DND-41 (cell line): ENCODE measurements around the gene KREMEN2.

Experiments
- ATAC-seq: fragments of 200-7000 bp; cut with Tn5 transposase; 3 replicates; pipeline ENCODE4 v1.9.1; 2021; ENCODE audit warnings: low read depth; ENCODE audit not compliant: insufficient read depth
- DNase-seq: peaks from one replicate; pipeline ENCODE4 v3.0.0-alpha.2; 2020
- H2AFZ ChIP-seq: 2 replicates; pipeline ENCODE4 v1.6.0; 2012; ENCODE audit warnings: low read depth, low read length
- H3K27ac ChIP-seq: 2 replicates; pipeline ENCODE4 v1.5.1; 2012; ENCODE audit warnings: low read length, inconsistent platforms
- H3K27me3 ChIP-seq: fragments of 200-600 bp; sonication (generic); 2 replicates; pipeline ENCODE4 v1.6.0; 2012; ENCODE audit warnings: low read length, mild to moderate bottlenecking, inconsistent platforms; ENCODE audit not compliant: insufficient read depth, poor library complexity
- H3K36me3 ChIP-seq: 2 replicates; pipeline ENCODE4 v1.5.1; 2012; ENCODE audit warnings: low read length, inconsistent platforms; ENCODE audit not compliant: insufficient read depth
- H3K4me1 ChIP-seq: 2 replicates; pipeline ENCODE4 v1.5.1; 2012; ENCODE audit warnings: mild to moderate bottlenecking, low read length; ENCODE audit not compliant: insufficient read depth
- H3K4me2 ChIP-seq: 2 replicates; pipeline ENCODE4 v1.6.0; 2012; ENCODE audit warnings: mild to moderate bottlenecking, moderate library complexity, low read length, inconsistent platforms; ENCODE audit not compliant: insufficient read depth
- H3K4me3 ChIP-seq, 2 experiments: fragments of 200-600 bp in 1 of 2; shearing (Covaris generic) in 1 of 2; 2 replicates each; pipeline ENCODE4 v1.5.1; 2012 to 2016; ENCODE audit warnings: inconsistent platforms in 2 of 2, low read length in 2 of 2, mild to moderate bottlenecking in 2 of 2, low read depth in 1 of 2, moderate library complexity in 1 of 2
- H3K79me2 ChIP-seq: 2 replicates; pipeline ENCODE4 v1.6.0; 2012; ENCODE audit warnings: low read length, inconsistent platforms; ENCODE audit not compliant: insufficient read depth
- H3K9ac ChIP-seq: 2 replicates; pipeline ENCODE4 v1.6.0; 2012; ENCODE audit warnings: low read depth, mild to moderate bottlenecking, inconsistent platforms, low read length, moderate library complexity
- H3K9me3 ChIP-seq: 2 replicates; pipeline ENCODE4 v1.5.1; 2012; ENCODE audit warnings: low read length, moderate library complexity, mild to moderate bottlenecking, inconsistent platforms; ENCODE audit not compliant: insufficient read depth, severe bottlenecking
- H4K20me1 ChIP-seq: 2 replicates; pipeline ENCODE4 v1.6.0; 2012; ENCODE audit warnings: low read length; ENCODE audit not compliant: insufficient read depth
- EZH2 ChIP-seq: IDR thresholded peaks from 3 replicates; pipeline ENCODE4 v1.6.1; 2012; ENCODE audit warnings: borderline replicate concordance, low read depth, mild to moderate bottlenecking, moderate library complexity, low read length, inconsistent platforms; ENCODE audit not compliant: severe bottlenecking
- TF ChIP-seq, protein P1 (sequence below): IDR thresholded peaks from 2 replicates; pipeline ENCODE4 v1.5.1; 2012; ENCODE audit warnings: borderline replicate concordance, low read length, moderate library complexity, mild to moderate bottlenecking; ENCODE audit not compliant: poor library complexity, severe bottlenecking; ENCODE audit errors: extremely low read depth

Gene KREMEN2

DNA sequence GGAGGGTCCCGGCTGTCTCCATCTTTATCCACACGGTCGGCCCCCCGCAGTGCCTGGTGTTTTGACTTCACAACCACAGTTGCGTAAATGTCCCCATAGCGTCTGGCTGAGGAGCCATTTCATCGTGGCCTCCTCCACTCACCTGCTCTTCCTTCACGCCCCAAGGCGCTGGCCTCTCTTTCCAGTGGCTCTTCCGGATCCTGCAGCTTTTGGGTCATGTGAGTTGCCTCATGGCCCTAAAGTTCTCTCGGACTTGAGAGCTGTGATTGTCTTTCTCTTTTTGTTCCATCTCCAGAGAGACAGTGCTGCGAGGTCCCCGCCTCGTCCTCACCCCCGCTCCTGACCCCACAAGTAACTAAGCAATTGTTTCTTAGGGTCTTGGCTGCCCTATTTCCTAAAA is 29.6 kb upstream of the KREMEN2 start:
- H3K4me1 ChIP-seq = no peaks in the 10 kb centered on the region
- H3K27me3 ChIP-seq = no peaks in the 10 kb centered on the region
- H4K20me1 ChIP-seq = no peaks in the 10 kb centered on the region; the same call in 1 of the 2 replicates
- TF ChIP-seq EZH2 = no peak
- TF ChIP-seq, protein P1, sequence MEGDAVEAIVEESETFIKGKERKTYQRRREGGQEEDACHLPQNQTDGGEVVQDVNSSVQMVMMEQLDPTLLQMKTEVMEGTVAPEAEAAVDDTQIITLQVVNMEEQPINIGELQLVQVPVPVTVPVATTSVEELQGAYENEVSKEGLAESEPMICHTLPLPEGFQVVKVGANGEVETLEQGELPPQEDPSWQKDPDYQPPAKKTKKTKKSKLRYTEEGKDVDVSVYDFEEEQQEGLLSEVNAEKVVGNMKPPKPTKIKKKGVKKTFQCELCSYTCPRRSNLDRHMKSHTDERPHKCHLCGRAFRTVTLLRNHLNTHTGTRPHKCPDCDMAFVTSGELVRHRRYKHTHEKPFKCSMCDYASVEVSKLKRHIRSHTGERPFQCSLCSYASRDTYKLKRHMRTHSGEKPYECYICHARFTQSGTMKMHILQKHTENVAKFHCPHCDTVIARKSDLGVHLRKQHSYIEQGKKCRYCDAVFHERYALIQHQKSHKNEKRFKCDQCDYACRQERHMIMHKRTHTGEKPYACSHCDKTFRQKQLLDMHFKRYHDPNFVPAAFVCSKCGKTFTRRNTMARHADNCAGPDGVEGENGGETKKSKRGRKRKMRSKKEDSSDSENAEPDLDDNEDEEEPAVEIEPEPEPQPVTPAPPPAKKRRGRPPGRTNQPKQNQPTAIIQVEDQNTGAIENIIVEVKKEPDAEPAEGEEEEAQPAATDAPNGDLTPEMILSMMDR = no peak
- no peak overlapping the region for H3K9ac ChIP-seq
- H3K27ac ChIP-seq = no peak overlapping the region
- DNase-seq (no peak), ATAC-seq (no peak)
- H3K36me3 ChIP-seq = peaks cover 72% of the 10 kb centered on the region
- H3K4me3 ChIP-seq = no peak overlapping the region
- no peak overlapping the region for H3K4me2 ChIP-seq
- H3K79me2 ChIP-seq = no peaks in the 10 kb centered on the region
- no peaks in the 10 kb centered on the region for H3K9me3 ChIP-seq
- H2AFZ ChIP-seq = no peak overlapping the region

DNA sequence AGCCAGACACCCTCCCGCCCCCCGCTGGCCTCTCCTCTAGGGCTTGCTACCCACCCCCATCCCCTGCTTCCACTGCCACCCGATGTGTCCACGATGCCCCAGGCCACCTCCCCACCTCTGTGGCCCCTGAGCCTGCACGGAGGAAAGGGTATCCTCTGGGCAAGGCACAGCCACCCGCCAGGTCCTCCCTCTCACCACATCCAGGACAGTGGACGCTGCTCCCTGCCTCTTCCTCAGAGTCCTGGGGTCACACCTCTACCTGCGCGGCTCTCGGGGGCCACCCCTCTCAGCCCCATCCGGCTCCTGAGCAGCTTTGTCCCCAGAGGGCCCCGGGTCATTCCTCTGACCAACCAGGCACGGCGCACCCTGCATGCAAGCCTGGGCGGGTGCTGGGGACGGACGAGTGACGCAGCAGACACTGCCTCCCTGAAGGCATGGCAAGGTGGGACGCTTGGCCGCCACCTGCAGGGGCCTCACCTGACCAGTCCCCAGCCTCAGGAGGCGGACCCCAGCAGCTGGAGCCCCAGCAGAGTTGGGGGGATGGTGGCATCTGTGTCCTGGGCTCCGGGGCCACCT is 27.6 kb upstream of the KREMEN2 start:
- H2AFZ ChIP-seq = no peak overlapping the region
- H3K27me3 ChIP-seq = no peaks in the 10 kb centered on the region
- DNase-seq (no peak), ATAC-seq (no peak)
- no peaks in the 10 kb centered on the region for H3K9me3 ChIP-seq
- no peak overlapping the region for H3K4me2 ChIP-seq
- no peak overlapping the region for H3K9ac ChIP-seq
- H4K20me1 ChIP-seq = no peaks in the 10 kb centered on the region; the same call in 1 of the 2 replicates
- no peak overlapping the region for H3K27ac ChIP-seq
- no peak overlapping the region for H3K4me3 ChIP-seq
- H3K4me1 ChIP-seq = no peaks in the 10 kb centered on the region
- no peaks in the 10 kb centered on the region for H3K79me2 ChIP-seq
- TF ChIP-seq, protein P1 = no peak
- TF ChIP-seq EZH2 = no peak
- H3K36me3 ChIP-seq = peaks cover 75% of the 10 kb centered on the region

DNA sequence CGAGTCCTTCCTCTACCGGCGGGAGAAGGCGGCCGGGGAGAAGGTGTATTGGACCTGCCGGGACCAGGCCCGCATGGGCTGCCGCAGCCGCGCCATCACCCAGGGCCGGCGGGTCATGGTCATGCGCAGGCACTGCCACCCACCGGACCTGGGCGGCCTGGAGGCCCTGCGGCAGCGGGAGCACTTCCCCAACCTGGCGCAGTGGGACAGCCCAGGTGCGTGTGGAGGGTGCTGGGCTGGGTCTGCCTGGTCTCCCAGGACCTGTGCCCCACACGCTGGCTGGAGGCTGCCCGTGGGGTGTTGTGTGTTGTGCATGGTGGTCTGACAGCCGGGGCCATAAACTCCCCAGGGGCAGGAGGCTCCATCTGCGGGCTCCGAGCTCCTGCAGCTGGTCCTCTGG is 26.9 kb upstream of the KREMEN2 start:
- Histone ChIP-seq H3K36me3 (peaks cover 78% of the 10 kb centered on the region), H3K4me1 (no peaks in the 10 kb centered on the region), H3K27ac (no peak overlapping the region), H2AFZ (no peak overlapping the region), H3K9ac (no peak overlapping the region), H3K79me2 (no peaks in the 10 kb centered on the region), H3K9me3 (no peaks in the 10 kb centered on the region), H4K20me1 (no peaks in the 10 kb centered on the region; the same call in 1 of the 2 replicates), H3K4me2 (no peak overlapping the region), H3K27me3 (no peaks in the 10 kb centered on the region), H3K4me3 (no peak overlapping the region)
- TF ChIP-seq EZH2 = no peak
- TF ChIP-seq, protein P1 = no peak
- ATAC-seq (no peak), DNase-seq (no peak)

DNA sequence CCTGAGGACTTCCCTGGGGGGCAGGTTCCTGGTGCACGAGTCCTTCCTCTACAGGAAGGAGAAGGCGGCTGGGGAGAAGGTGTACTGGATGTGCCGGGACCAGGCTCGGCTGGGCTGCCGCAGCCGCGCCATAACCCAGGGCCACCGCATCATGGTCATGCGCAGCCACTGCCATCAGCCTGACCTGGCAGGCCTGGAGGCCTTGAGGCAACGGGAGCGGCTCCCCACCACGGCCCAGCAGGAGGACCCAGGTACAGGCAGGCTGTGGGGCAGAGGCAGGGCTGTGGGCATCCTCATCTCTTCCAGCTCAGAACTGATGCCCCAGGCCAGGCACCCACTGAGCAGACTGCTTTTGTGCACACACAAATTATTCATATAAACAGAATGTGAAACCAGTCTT is 25.9 kb upstream of the KREMEN2 start:
- Histone ChIP-seq H3K4me1 (no peaks in the 10 kb centered on the region), H3K36me3 (peaks cover 77% of the 10 kb centered on the region), H3K4me2 (no peak overlapping the region), H3K4me3 (no peak overlapping the region), H4K20me1 (no peaks in the 10 kb centered on the region), H3K79me2 (no peaks in the 10 kb centered on the region), H3K27me3 (no peaks in the 10 kb centered on the region), H3K27ac (no peak overlapping the region), H2AFZ (no peak overlapping the region), H3K9ac (no peak overlapping the region), H3K9me3 (no peaks in the 10 kb centered on the region)
- TF ChIP-seq EZH2 = no peak
- TF ChIP-seq, protein P1 = no peak
- ATAC-seq = no peak
- no peak for DNase-seq
